ENCODE data around the gene DGAT2.
"Not testable (repeated sequence)": the region's sequence is repeated elsewhere in the genome, so short reads cannot be mapped to it uniquely, and the experiment has no call there.

The DGAT2 gene

DNA sequence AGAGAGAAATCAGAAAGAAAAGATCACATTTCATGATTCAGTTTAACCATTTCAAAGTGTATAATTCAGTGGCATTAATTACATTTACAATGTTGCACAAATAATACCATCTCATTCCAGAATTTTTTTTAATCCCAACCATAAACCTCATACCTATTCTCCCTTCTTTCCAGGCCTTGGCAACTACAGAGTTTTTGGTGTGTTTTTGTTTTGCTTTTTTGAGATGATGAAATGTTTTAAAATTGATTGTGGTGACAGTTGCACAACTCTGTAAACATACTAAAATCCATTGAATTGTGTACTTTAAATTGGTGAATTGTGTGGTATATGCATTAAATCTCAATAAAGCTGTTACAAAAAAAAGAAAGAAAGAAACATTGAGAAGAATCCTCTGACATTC is 13.6 kb upstream of the DGAT2 start:
- not testable (repeated sequence) for DNase-seq (ENCODE audit: low read depth)

- no peak for DNase-seq (ENCODE audit: low read depth)
Measured at GRCh38 chr11:75757651-75758050, 10.9 kb upstream of the DGAT2 start.

DNA sequence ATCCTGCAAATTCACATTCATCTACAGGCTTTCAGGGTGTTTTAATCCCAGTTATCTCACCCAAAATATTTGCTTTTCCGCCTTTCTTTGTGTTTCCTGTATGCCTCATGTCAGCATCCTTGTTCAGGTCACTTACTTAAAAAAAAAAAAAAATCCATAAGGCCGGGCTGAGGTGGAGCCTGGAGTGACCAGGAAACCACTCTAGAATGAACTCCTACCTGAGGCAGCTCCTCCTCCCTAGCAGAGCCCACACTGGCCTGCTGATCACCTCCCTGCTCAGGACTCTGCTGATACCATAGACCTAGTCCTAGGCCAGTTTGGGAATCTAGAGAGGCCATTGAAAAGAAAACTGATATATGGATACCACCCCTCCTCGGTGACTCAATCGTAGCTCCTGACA is 8.7 kb upstream of the DGAT2 start:
- no peak for DNase-seq (ENCODE audit: low read depth)

- DNase-seq (ENCODE audit: low read depth): no peak
Measured at GRCh38 chr11:75760243-75760642, 8.3 kb upstream of the DGAT2 start.

DNA sequence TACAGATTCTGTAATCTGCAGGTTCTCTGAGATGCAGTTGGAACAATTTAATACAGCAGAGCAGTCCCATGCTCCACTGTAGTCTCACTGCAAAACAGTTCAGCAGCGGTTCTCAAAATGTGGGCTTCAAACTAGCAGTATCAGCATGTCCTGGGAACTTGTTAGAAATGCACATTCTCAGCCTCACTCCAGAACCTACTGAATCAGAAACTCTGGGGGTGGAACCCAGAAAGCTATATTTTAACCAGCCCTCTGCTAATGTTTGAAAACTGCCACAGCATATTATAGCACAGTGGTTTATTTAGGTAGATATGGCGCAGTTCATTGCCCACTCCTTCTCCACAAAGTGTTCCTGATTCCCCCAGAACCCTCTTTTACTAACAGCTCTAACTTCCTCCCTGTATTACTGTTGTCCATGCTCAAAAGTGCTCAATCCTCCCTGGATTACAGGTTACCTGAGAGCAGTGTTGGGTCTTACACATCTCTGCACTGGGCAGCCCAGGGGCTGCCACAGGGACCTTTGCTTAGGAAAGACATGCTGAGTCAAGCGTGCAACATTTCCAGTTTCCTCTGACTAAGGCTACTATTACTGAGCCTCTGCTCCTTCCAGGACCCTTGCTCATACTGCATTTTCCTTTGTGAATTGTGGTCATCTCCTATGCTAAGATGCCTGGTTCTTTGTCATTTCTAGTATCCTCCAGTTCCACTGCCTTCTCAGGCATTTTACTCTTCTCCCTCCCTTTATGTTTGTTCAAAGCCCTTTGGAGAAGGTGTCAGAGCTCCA is 7.7 kb upstream of the DGAT2 start:
- DNase-seq (ENCODE audit: low read depth): no peak

DNA sequence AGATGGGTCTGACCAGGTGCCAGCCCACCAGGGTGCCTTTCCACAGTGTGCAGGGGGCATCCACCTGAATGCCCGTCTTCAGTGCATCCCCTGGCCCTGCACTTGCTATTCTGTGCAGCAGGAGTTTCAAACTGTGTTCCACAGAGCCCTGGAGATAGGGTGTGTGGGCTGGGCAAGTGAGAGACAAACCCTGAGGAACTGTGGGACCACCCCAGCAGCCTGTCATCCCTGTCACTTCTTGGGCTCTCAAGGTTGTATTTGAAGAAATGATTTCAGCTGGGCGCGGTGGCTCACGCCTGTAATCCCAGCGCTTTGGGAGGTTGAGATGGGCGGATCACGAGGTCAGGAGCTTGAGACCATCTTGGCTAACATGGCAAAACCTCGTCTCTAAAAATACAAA is 6.4 kb upstream of the DGAT2 start:
- DNase-seq (ENCODE audit: low read depth): no peak

- no peak for DNase-seq (ENCODE audit: low read depth)
Measured at GRCh38 chr11:75762885-75763284, 5.7 kb upstream of the DGAT2 start.

GRCh38 chr11:75763846-75764245 is 4.7 kb upstream of the DGAT2 start:
- no peak for DNase-seq (ENCODE audit: low read depth)

GRCh38 chr11:75765116-75765515 is 3.5 kb upstream of the DGAT2 start:
- DNase-seq (ENCODE audit: low read depth): no peak

DNA sequence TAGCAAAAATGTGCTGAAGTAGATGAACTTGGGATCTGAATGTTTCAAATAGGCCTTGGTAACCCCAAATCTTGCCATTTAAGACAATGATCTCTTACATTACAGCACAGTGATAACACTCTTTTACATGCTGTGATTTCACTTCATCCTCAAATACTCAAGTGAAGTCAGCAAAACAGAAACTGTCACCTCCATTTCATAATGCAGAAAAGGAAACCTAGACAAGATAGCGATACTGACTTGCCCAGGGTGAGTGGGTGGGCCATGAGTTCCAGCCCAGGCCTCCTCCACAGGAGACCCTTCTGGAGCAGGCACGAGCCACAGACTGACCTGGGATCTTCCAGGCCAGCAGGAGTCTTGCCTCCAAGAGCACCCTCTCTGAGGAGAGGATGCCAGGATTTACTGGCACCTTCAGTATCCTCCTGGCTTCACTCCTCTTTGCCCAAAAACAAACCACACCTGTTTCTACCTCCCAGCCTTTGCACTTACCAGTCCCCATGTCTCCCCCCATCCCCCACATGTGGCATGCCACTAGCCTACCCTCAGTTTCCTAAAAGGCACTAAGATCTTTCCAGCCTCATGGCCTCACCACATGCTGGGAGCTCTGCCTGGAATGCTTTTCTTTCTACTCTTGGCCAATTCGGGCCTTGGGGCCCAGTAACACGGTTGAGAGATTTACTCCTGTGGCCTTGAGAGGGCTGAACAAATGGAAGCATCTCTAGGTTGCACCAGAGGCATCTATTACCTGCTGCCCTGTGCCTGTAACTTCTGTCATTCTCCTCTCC is 1.9 kb upstream of the DGAT2 start:
- no peak for DNase-seq (ENCODE audit: low read depth)

GRCh38 chr11:75767228-75767572 is 1.4 kb upstream of the DGAT2 start:
- DNase-seq (ENCODE audit: low read depth): no peak

DNA sequence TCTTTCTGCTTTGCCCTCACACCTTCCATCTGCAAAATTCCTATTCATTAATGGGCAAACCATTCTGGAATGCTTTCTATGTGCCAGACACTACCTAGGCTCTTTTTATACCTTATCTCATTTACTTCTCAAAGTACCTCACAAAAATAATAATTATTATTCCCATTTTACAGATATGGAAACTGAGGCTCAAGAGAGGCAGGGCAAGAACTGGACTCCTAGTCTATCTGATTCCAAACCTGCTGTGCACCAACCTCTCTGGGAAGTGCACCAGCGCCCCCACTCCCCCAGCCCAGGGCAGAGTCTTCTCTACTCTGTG is 826 bp upstream of the DGAT2 start:
- no peak for DNase-seq (ENCODE audit: low read depth)

GRCh38 chr11:75768909-75769771 is 562 bp downstream of the DGAT2 start:
- DNase-seq (ENCODE audit: low read depth): no peak

GRCh38 chr11:75770102-75770501 is 1.5 kb downstream of the DGAT2 start:
- no peak for DNase-seq (ENCODE audit: low read depth)

- DNase-seq (ENCODE audit: low read depth): no peak
Measured at GRCh38 chr11:75771646-75772410, 3.2 kb downstream of the DGAT2 start.

- DNase-seq (ENCODE audit: low read depth): no peak
Measured at GRCh38 chr11:75773595-75774353, 5.2 kb downstream of the DGAT2 start.

- no peak for DNase-seq (ENCODE audit: low read depth)
Measured at GRCh38 chr11:75775056-75775455, 6.5 kb downstream of the DGAT2 start.

GRCh38 chr11:75776546-75776945 is 8.0 kb downstream of the DGAT2 start:
- no peak for DNase-seq (ENCODE audit: low read depth)

DNA sequence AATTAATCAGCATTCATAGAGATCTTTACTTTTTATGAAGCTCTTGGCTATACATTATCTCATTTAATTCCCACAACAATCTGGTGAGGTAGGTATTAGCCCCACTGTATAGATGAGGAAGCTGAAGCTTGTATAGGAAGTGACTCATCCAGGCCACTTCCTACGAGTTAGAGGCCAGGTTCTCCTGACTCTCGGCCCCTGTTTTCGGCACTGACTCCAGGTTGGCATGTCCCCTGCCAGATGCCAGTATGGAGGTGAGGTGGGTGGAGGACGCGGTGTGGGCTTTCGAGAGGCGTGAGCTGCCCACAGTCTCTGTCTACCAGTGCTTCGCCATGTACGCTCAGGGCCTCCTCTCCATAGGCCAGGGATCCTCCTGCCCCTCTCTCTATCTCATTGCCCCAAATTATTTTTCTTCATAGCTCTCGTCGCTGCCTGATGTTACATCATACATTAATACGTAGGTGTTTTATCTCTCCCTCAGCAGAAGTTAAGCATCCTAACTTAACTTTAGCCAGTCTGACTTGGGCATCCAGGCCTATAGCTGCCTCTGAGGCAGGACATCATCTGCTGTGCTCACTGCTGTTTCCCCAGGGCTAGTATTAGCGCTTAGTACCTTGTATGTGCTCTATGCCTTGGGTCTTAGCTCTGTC is 9.0 kb downstream of the DGAT2 start:
- DNase-seq (ENCODE audit: low read depth): no peak

DNA sequence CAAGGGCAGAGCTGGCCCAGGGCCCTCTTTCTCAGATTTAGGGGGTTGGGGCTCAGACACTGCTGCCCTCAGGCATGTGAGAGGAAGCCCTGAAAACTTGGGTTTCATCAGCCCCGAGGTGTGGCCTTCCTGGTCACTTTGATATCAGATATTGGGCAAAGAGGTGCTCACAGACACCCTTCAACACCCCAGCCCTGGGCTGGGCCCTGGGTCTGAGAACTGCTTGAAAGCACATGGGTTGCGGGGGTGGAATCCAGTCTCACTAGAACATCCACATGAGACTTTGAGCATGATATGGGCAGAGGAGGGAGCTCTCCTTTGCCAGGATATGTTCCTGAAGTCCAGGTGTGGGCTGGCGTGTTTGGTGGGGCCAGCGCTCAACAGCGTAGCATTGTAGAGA is 10.4 kb downstream of the DGAT2 start:
- DNase-seq (ENCODE audit: low read depth): no peak

GRCh38 chr11:75779960-75780359 is 11.4 kb downstream of the DGAT2 start:
- no peak for DNase-seq (ENCODE audit: low read depth)
